Fibroblast of skin of abdomen (primary cell): ENCODE results near the gene SUDS3.
"Not testable (repeated sequence)": the region's sequence is repeated elsewhere in the genome, so short reads cannot be mapped to it uniquely, and the experiment has no call there.

ENCODE experiments used
- DNase-seq: peaks from one replicate; pipeline ENCODE4 v3.0.0-alpha.2; 2013

SUDS3 gene

GRCh38 chr12:118398524-118398923 is 22.2 kb downstream of the SUDS3 start:
- DNase-seq: no peak

- no peak for DNase-seq
Measured at GRCh38 chr12:118398940-118399339, 22.6 kb downstream of the SUDS3 start.

GRCh38 chr12:118402251-118402650 is 25.9 kb downstream of the SUDS3 start:
- DNase-seq: peak; percentile 80

- DNase-seq: peak; percentile 53
Measured at GRCh38 chr12:118404876-118405521, 28.6 kb downstream of the SUDS3 start.

- not testable (repeated sequence) for DNase-seq
Measured at GRCh38 chr12:118408241-118408640, 31.9 kb downstream of the SUDS3 start.

GRCh38 chr12:118409834-118410233 is 33.5 kb downstream of the SUDS3 start:
- no peak for DNase-seq

- DNase-seq: no peak
Measured at GRCh38 chr12:118417942-118418341, 41.6 kb downstream of the SUDS3 start.

GRCh38 chr12:118418385-118419057 is 42.2 kb downstream of the SUDS3 start:
- no peak for DNase-seq

GRCh38 chr12:118420673-118421072 is 44.3 kb downstream of the SUDS3 start:
- DNase-seq: no peak

- no peak for DNase-seq
Measured at GRCh38 chr12:118424884-118425283, 48.5 kb downstream of the SUDS3 start.

- no peak for DNase-seq
Measured at GRCh38 chr12:118425364-118425763, 49.0 kb downstream of the SUDS3 start.

GRCh38 chr12:118427819-118428218 is 51.5 kb downstream of the SUDS3 start:
- DNase-seq: no peak

- DNase-seq: no peak
Measured at GRCh38 chr12:118428643-118429042, 52.3 kb downstream of the SUDS3 start.

GRCh38 chr12:118429688-118430383 is 53.5 kb downstream of the SUDS3 start:
- DNase-seq: no peak

- no peak for DNase-seq
Measured at GRCh38 chr12:118430516-118430915, 54.2 kb downstream of the SUDS3 start.

- peak; percentile 12 for DNase-seq
Measured at GRCh38 chr12:118432812-118433545, 56.6 kb downstream of the SUDS3 start.

- peak; percentile 4 for DNase-seq
Measured at GRCh38 chr12:118436002-118436730, 59.8 kb downstream of the SUDS3 start.

GRCh38 chr12:118436986-118437385 is 60.6 kb downstream of the SUDS3 start:
- DNase-seq: peak; percentile 89

- DNase-seq: no peak
Measured at GRCh38 chr12:118439068-118439467, 62.7 kb downstream of the SUDS3 start.

- DNase-seq: no peak
Measured at GRCh38 chr12:118446247-118446646, 69.9 kb downstream of the SUDS3 start.

GRCh38 chr12:118447181-118447580 is 70.8 kb downstream of the SUDS3 start:
- no peak for DNase-seq

- DNase-seq: no peak
Measured at GRCh38 chr12:118448341-118448740, 72.0 kb downstream of the SUDS3 start.
